Activated CD8-positive, alpha-beta memory T cell treated with anti-CD3 and anti-CD28 coated beads, Interleukin-2, amount 50 U/mL, for 24 hours (primary cell): ENCODE results near the gene PARP6.
"Not testable (repeated sequence)": the region's sequence is repeated elsewhere in the genome, so short reads cannot be mapped to it uniquely, and the experiment has no call there.

Source experiments
- DNase-seq: peaks from one replicate; pipeline ENCODE4 v3.0.0-alpha.2; 2020; ENCODE audit errors: extremely low read depth

The PARP6 gene

DNA sequence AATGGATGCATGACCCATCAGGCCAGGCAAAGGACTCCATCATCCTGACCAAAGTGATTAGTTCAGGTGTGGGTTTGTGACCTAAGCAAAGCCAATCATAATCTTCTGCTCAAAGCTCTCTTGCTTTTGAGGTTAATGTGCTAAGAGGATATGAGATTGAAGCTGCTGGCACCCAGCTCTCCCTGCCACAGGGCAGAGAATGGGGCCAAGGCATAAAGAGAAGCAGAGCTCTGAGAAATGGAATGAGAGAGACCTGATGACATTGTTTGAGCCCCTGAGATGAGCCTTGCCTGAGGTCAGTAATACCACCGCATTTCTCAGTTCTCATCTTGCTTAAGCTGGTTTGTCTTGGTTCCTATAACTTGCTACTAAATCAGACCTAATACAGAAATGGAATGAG, 6.4 kb upstream of the PARP6 start:
- DNase-seq, result no peak

DNA sequence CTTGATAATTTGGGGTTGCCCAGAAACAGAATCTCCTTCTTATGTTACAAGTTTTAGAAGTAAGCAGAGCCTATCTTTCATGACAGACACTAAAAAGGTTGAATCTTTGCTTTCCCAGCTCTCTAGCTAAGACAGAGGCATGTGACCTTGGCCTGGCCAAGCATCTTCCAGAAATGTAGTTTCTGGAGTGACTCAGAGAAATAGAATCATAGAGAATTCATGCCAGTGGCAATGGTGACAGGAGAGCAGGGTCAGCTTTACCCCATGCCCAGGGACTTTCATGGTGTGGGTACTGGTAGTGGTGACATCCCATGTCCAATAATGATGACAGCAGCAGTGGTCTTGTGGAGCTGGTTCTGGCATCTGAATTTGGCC, 4.0 kb upstream of the PARP6 start:
- no peak for DNase-seq

DNA sequence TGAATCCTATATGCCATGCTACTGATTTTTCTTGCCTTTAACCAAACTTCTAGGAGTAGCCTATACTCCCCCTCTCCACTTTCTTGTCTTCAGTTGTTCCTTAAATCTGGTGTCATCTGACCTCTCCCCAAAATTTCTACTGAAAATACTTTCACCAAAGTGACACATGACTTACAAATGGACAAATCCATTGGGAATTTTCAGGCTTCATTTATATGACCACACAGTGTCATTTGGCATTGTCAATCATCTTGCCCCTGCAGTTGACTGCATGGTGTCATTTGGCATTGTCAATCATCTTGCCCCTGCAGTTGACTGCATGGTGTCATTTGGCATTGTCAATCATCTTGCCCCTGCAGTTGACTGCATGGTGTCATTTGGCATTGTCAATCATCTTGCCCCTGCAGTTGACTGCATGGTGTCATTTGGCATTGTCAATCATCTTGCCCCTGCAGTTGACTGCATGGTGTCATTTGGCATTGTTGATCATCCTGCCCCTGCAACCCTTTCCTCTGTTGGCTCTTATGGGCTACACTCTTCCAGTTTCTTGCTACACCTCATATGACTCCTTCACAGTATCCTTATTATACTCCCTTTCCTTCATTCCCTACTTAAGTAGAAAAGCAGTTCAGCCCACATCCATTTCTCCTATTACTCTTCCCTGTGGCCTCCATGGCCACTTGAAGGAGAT, 3.4 kb upstream of the PARP6 start:
- not testable (repeated sequence) for DNase-seq

DNA sequence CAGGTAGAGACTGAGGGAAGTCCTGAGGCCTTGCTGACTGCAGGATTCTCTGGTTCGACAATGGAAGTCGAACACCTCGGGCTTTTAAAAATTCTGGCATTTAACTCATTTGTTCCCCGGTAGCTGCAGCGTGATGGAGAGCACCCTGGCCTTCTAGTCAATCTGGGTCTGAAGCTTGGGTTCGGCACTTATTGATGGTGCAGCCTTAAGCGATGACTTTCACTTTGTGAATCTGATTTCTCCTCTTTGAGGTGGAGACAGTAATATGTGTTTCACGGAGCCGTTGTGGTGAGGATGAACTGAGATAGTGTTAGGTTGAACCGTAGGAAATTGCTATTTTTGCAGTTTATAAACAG, 621 bp upstream of the PARP6 start:
- no peak for DNase-seq

DNA sequence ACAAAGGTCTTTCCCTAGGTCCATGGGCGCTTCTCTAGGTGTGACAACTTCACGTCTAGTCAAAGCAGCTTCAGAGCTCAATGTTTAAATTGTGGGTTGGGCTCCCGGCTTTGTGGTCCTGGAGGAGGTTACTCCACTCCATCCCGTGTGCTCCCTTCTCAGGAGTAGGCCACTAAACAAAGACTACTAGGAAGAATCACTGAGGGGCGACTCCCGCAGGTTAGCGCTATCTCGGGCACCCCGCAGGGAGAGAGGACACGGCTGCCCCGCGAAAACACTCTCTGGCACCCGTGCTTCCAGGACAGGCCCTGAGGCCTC, 500 bp downstream of the PARP6 start:
- no peak for DNase-seq

DNA sequence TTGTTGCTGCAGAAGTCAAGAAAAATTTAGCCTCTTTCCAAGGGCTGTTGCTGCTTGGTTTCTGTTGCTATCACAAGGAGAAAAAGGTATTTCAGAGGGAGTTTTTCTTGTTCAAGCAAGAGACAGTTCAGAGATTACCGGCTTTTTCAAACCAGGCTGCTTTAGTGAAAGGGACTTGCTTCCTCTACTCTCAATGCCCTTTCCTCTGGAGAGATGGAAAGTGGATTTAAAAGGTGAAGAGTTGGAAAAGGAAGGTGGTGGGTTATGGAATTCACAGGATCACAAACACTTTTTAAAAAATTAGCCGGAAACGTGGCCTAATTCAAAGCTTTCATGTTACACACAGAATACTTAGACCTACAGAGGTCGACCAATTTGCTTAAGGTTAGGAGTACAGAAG, 1.1 kb downstream of the PARP6 start:
- DNase-seq, result no peak

DNA sequence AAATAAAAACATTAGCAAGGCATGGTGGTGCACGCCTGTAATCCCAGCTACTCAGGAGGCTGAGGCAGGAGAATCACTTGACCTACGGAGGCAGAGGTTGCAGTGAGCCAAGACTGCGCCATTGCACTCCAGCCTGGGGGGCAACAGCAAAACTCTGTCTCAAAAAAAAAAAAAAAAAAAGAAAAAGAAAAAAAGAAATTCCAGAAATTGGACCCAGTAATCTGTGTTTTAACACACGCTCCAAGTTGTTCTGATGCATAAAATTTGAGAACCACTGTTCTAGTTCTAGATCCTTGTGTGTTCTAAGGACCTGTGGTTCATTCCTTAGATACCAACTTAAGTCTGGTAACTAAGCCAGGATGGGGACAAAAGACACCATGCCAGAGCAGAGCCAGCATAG, 2.6 kb downstream of the PARP6 start:
- DNase-seq, result no peak

DNA sequence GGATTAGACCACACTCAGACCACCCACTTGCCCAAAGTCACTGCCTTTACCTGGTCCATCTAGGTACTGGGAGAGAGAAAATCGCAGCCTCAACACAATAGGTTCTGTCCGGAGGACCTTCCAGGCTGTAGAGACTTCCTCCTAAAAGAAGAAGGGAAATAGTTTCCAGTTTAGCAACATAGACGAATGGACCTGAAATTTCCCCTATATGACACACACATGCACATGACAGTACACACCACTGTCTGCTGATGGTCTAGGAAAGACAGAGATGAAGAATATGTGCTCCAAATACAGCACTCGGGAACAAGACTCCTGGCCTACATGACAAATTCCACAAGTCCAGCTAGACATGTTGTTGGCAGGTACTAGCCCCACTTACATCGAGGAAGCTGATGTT, 7.3 kb downstream of the PARP6 start:
- DNase-seq, result no peak

DNA sequence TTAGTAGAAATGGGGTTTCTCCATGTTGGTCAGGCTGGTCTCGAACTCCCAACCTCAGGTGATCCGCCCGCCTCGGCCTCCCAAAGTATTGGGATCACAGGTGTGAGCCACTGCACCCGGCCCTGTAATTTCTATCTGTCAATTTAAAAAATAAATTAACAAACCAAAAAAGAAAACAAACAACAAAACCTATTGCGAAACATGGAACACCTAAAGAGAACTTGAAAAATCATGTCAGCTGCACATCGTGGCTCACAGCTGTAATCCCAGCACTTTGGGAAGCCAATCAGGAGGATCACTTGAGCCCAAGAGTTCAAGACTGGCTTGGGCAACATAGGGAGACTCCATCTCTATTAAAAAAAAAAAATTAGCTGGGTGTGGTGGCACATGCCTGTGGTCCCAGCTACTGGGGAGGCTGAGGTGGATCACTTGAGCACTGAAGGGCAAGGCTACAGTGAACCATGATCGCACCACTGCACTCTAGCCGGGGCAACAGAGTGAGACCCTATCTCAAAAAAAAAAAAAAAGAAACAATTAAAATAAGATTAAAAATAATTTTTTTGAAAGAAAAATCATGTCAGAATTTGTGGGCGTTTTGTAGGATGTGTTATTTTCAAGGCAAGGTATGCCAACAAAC, 19.6 kb downstream of the PARP6 start:
- no peak for DNase-seq

DNA sequence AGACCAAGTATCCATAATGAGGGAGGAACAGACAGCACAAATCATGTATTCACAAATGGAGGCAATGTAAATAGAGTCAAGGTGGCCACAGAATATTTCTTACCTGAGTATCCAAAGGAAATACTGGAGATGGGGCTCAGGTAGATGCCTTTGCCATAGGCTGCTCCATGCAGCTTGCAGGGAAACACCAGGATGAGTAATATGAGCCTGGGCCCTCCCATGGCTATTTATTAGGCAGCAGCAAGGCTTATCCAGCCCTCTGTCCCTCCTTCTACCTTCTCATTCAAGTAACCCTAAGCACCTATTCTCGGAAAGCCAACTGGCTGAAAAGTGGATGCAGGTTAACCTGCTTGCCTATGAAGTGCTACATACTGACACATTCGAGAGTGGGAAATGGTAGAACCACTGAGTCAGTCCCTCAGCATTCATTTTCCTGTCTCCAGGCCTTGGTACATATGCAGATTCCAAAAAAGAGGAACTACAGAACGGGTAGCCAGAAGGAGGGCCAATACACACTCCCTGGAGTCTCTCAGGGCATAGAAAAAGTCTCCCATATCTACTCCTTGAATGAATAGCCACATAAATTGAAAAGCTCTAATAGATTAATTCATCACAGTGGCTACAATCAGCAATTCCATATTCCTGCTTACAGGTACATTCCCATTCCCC, 23.1 kb downstream of the PARP6 start:
- no peak for DNase-seq

DNA sequence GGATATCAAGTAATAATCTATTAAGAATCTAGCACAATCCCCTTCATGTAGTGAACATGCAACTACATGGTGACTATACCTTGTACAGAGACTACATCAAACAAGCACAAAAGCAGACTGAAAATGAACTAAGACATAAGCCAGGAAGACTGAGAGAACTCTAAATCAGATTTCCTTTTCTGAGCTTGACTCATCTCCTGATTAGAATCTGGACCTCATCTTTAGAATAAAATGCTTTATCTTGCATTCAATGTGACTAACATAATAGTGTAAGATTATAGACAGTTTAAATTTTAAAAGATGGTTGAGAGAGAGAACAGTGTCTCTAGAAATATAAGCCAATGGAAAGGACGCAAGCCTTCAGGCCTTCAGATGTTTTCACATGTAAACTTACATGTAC, 23.8 kb downstream of the PARP6 start:
- DNase-seq, result no peak

DNA sequence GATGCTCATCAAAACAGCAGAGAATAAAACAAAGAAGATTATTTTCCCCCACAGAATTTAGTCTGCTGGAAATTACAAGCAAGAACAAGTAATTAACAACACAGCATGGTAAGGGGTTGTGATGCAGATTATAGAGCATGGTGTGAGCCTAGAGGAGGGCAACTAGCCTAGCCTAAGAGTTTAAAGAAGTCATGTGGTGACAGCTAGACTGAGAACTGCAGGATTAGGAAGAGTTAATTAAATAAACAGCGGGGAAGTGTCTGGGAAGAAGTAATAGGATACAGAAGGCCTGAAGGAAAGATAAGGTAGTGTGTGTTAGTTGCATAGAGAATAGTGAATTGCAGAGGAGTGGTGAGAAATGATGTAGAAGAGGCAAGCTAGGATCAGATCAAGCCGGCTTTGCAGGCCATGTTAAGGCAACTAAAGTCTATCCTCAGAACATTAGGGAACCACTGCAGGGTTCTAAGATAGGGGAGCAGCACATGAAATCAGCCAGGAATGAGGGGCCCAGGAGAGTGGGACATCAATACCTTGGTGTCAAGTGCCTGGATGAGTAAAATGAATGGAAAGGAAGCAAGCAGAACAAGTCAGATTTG, 29.5 kb downstream of the PARP6 start:
- DNase-seq, result no peak

DNA sequence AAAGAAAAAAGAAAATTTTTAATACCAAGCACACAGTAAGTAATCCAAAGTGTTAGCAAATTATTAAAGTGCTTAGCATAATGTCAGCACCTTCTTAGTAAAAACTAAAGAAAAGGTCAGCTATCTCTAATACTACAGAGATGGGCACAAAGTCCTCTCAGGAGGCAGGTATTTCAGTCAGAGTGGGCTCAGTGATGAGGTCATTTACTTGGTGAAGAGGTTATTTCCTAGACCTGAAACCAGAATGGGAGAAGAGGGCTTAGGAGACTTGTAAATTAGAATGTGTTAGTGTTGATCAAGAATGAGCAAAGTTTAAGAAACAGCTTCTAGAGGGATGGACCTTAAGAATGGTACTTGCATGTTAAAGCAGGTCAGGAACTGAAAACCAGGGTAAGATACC, 32.7 kb downstream of the PARP6 start:
- no peak for DNase-seq

DNA sequence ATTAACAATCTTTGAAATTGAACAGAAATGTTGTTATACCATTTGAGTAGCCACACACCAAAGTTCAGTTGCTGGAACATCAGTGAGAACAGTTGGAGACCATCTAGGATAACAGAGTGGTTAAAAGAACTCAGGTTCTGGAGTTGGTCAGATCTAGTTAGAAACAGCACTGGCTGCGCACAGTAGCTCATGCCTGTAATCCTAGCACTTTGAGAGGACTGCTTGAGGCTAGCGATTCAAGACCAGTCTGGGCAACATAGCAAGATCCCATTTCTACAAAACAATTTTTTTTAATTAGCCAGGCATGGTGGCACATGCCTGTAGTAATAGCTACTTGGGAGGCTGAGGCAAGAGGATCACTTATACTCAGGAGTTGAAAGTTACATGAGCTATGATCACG, 33.8 kb downstream of the PARP6 start:
- no peak for DNase-seq

DNA sequence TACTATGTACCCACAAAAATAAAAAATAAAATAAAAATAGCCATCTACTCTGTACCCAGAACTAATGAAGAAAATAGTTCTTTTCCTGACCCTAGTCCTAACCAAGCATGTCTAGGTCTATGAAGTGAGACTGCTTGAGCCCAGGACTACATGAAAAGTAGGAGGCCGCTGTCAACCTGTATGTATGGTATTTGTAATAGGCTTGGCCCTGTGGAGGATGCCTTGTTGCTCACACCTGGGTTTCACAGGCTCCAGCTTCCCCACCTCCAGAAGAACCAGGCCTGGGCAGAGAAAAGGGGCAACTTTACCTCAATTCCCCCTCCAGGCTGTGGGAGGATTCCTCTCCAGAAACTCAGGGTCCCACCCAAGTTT, 34.5 kb downstream of the PARP6 start:
- DNase-seq, result no peak

DNA sequence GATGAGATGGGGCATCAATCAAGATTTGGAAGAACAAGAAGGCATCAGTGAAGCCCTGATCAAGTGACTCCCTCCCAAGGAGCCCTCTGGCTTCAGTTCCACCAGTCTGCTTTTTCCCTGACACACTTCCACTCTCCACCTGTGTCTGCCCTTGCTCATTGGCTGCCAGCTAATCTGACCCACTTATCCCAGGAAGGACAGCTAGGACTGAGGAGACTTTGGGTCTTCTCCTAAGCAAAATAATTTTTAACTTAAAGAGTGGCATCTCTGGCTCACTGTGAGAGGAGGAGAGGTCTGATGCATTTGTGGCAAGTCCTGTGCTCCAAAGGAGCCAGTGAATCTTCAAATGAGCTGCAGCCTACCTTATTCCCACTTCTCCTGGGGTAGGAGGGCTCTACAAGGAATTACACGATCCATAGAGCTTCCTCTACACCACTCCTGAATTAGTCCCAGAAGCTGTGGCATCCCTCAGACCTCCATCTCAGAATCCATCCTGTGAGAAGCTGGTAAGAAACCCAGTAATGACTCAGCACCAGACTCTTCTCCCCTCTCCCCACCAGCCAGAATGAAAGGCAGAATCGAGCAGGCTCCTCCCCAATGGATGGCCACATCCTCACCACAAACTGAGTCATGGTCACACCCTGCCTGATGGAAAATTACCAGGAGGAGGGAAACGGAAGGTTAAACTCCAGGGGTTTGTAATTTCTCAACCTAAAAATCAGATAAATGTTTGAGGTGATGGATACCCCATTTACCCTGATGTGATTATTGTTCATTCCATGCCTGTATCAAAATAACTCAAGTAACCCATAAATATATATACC, 35.1 kb downstream of the PARP6 start:
- peak; percentile 65 for DNase-seq

DNA sequence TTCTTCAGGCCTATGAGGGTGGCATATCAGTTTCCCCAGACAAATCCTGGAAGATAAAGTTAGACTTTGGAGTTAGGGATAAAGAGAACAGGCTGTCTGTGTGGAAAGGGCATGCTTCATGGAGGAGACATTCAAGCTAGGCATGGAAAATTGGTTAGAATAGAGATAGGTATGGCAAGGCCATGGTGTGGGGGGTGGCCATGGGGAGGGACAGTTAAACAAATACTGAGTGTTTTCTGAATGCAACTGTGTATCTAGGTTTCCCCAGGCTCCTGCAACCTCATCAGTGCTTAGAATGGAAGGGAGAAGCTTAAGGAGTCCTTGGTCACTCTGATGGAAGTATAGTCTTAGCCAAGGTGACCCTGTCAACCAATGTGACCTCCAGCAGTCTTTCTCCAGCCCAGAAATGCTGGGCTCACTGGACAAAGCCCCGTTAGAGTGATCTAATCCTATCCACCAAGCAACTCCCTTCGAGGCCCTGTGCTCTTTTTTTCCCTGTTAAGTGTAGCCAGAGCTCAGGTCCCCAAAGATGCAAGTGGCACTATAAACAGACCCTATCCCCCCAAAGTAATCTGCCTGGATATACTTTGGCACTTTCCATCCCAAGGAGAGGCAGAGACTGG, 35.9 kb downstream of the PARP6 start:
- DNase-seq, result no peak

DNA sequence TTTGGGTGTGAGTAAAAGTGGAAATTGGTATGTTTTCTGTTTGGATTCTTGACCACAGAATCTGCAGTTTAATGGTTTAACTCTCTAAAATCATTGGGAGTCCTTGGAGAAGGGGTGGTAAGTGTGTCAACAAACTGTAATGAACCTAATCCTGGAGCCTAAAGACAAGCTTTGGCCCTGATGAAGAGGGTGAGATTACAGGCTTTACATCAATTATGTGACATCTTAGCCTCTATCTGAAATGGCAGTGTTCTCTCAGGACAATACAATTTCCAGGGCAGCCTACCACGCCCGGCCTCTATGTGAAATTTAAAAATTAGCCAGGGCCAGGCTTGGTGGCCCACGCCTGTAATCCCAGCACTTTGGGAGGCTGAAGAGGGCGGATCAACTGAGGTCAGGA, 37.1 kb downstream of the PARP6 start:
- DNase-seq, result no peak

DNA sequence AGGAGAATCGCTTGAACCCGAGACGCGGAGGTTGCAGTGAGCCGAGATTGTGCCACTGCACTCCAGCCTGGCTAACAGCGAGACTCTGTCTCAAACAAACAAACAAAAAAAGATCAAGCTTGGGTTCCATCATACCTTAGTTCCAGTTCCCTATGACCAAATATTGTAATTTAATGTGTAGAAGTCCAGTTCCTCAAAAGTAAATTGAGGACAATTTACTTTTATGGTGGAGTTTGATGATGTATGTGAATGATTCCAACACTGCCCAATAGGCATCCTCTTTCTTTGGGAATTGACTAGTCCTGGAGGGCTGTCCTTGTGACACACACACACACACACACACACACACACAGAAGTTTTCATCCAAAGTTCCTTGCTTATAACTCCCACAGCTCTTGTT, 38.6 kb downstream of the PARP6 start:
- no peak for DNase-seq

DNA sequence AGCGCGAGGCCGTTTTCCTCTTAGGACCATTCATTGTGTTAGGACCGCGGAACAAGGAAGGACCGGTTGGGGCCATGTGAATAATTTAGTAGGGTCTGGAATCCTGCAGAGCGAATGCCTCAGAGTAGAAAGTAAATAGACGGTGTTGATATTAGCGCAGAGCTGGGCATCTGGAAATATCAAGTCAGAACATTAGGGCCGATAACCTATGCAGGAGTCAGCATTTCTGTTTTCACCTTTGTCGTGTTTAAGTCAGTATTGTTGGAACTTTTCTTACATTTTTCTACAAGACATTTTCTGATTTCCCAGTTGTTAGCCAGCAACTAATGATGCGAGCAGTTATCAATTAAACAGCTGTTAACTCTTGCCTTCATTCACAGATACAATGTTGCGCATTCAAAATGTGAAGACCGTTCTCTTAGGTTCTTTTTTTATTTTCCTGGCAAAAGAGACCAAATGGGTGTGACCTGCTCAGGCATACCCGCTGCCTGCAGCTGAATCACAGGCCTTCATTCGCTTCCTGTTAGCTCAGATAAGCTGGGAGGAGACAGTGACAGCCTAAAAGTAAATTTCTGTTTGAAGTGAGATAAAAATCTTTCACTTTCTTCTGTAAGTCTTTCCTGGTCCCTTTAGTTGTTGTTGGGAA, 40.4 kb downstream of the PARP6 start:
- DNase-seq, result no peak

DNA sequence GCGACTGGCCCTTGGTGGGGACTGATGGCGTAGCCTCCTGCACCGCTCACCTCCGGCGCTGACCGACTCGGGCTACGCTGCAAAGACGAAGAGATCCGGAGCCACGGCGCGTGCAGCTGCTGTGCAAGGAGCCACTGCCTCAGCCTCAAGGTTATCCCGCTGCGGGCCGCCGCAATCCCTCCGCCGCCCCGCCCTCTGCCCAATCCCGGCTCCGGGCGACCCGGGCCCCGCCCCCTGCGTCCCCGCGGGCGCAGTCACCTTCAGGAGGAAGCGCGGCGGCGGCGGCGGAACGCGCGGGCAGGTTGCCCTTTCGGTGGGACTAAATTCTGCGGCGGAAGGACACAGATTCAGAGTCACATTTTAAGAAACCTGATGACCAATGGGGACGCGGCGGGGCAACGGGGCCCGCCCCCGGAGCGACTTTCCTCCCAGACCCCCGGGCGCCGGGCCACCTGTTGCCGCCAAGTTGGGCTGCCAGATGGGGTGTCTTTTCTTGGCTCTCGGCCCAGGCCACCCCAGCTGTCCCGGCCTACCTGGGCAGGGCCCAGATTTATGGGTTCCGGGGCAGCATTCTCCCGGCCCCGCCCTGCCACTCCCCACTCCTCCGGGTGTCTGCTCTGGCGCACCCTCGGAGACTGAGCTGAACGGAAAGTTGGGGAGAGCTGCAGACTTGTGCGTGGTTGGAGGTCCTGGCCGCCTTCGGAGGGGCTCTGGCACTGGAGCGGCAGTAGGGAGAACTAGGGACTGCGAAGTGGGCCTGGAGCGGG, 41.1 kb downstream of the PARP6 start, which contains the start of gene PKM:
Gene PKM, minus strand, starts transcription at position 125 of the 767 bp plus-strand sequence. CDS start 12,093 bp downstream, outside the sequence.
- DNase-seq, result peak; percentile 92
